Measurements from ENCODE around the gene IGF1R.

IGF1R gene

GRCh38 chr15:98905963-98906711, 257.8 kb downstream of the IGF1R start:
- no peak for DNase-seq (ENCODE audit: low spot score)

- no peak for DNase-seq (ENCODE audit: low spot score)
Measured at GRCh38 chr15:98906712-98907083, 258.4 kb downstream of the IGF1R start.

- DNase-seq (ENCODE audit: low spot score) = no peak
Measured at GRCh38 chr15:98907927-98908471, 259.7 kb downstream of the IGF1R start.

- DNase-seq (ENCODE audit: low spot score) = no peak
Measured at GRCh38 chr15:98909968-98910885, 261.9 kb downstream of the IGF1R start.

- no peak for DNase-seq (ENCODE audit: low spot score)
Measured at GRCh38 chr15:98914626-98915025, 266.3 kb downstream of the IGF1R start.

GRCh38 chr15:98916826-98917225, 268.5 kb downstream of the IGF1R start:
- no peak for DNase-seq (ENCODE audit: low spot score)

- DNase-seq (ENCODE audit: low spot score) = no peak
Measured at GRCh38 chr15:98917417-98917816, 269.1 kb downstream of the IGF1R start.

- DNase-seq (ENCODE audit: low spot score) = no peak
Measured at GRCh38 chr15:98920091-98920880, 271.9 kb downstream of the IGF1R start.

GRCh38 chr15:98923171-98923570, 274.8 kb downstream of the IGF1R start:
- no peak for DNase-seq (ENCODE audit: low spot score)

- DNase-seq (ENCODE audit: low spot score) = no peak
Measured at GRCh38 chr15:98923579-98923978, 275.2 kb downstream of the IGF1R start.

GRCh38 chr15:98924401-98925049, 276.2 kb downstream of the IGF1R start:
- DNase-seq (ENCODE audit: low spot score) = no peak

- DNase-seq (ENCODE audit: low spot score) = no peak
Measured at GRCh38 chr15:98926236-98926635, 277.9 kb downstream of the IGF1R start.

GRCh38 chr15:98927022-98927421, 278.7 kb downstream of the IGF1R start:
- no peak for DNase-seq (ENCODE audit: low spot score)

- no peak for DNase-seq (ENCODE audit: low spot score)
Measured at GRCh38 chr15:98927996-98928395, 279.7 kb downstream of the IGF1R start.

- DNase-seq (ENCODE audit: low spot score) = no peak
Measured at GRCh38 chr15:98930576-98930975, 282.2 kb downstream of the IGF1R start.

GRCh38 chr15:98931004-98931403, 282.7 kb downstream of the IGF1R start:
- DNase-seq (ENCODE audit: low spot score) = no peak

GRCh38 chr15:98933406-98933805, 285.1 kb downstream of the IGF1R start:
- no peak for DNase-seq (ENCODE audit: low spot score)

- no peak for DNase-seq (ENCODE audit: low spot score)
Measured at GRCh38 chr15:98935736-98936135, 287.4 kb downstream of the IGF1R start.

GRCh38 chr15:98937413-98938104, 289.2 kb downstream of the IGF1R start:
- DNase-seq (ENCODE audit: low spot score) = no peak

GRCh38 chr15:98938105-98938417, 289.7 kb downstream of the IGF1R start:
- DNase-seq (ENCODE audit: low spot score) = no peak

GRCh38 chr15:98938799-98939198, 290.5 kb downstream of the IGF1R start:
- DNase-seq (ENCODE audit: low spot score) = no peak
